Epidermal melanocyte (primary cell): ENCODE results near the gene SARDH.
A peak's percentile ranks its signal among the peaks of the same experiment; 100 is the strongest.
"Not testable (repeated sequence)": the region's sequence is repeated elsewhere in the genome, so short reads cannot be mapped to it uniquely, and the experiment has no call there.

Experiments
- DNase-seq: peaks from one replicate; pipeline ENCODE4 v3.0.0; 2011; ENCODE audit warnings: low spot score; ENCODE audit not compliant: insufficient read length

The SARDH gene

DNA sequence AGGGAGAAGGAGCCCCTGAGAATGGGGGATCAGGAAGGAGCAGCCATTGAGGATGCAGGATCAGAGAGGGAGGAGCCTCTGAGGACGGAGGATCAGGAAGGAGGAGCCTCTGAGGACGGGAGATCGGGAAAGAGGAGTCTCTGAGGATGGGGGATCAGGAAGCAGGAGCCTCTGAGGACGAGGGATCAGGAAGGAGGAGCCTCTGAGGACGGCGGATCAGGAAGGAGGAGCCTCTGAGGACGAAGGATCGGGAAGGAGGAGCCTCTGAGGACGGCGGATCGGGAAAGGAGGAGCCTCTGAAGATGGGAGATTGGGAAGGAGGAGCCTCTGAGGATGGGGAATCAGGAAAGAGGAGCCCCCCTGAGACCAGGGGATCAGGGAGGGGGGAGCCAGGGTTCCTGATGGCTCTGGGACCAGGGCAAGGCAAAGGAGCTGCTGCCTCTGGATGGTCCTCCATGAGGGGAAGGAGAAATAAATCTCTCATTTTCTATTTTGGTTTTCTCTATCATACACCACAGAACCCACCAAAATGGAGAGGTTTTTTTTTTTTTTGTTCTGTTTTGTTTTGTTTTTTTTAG lies 22.6 kb upstream of the SARDH start:
- DNase-seq: no peak

DNA sequence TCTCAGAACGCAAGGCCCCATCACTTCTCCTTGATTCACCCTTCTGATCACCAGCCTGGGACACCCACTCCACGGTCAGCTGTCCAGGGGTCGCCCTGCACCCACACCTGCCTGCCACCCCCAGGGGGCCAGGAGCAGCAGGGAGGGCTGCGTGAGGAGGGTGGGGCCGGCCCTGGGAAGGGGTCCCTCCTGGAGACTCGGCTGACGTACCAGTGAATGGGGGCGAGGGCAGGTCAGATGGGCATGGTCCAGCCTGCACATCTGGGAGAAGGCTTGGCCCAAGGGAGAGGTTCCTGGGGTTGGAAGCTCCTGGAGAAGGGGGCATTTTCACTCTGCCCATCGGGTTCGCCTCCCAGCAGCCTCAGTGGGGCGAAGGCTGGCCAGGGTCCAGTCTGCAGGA lies 21.8 kb upstream of the SARDH start:
- no peak for DNase-seq

DNA sequence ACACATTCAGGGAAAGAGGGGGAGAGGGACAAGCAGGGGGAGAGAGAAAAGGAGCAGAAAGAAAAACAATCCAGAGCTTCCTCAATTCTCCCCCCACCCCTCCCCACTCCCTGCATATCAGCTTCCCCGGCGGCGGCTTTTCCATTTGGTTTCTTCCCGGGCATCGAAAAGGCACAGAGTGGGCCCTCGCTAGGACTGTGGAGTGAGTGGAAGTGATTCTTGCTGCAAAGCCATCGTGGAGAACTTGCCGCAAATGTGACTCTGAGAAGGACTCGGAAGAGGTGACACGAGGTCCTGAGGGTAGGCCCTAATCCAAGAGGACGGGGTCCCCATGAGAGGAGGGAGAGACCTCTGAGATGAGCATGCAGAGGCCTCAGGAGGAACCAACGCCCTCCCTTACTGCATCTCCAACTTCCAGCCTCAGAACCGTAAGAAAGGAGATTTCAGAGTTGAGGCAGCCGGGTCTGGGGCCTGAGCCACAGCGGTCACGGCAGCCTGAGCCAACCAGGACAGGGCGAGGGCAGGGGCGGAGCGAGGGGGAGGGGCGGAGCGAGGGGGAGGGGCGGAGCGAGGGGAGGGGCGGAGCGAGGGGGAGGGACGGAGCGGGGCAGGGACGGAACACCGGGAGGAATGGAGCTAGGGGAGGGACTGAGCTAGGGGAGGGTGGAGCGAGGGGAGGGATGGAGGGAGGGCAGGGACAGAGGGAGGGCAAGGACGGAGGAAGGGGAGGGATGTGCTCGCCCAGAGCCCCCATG lies 21.2 kb upstream of the SARDH start:
- no peak for DNase-seq

GRCh38 chr9:133758228-133758627 lies 20.1 kb upstream of the SARDH start:
- DNase-seq: no peak

DNA sequence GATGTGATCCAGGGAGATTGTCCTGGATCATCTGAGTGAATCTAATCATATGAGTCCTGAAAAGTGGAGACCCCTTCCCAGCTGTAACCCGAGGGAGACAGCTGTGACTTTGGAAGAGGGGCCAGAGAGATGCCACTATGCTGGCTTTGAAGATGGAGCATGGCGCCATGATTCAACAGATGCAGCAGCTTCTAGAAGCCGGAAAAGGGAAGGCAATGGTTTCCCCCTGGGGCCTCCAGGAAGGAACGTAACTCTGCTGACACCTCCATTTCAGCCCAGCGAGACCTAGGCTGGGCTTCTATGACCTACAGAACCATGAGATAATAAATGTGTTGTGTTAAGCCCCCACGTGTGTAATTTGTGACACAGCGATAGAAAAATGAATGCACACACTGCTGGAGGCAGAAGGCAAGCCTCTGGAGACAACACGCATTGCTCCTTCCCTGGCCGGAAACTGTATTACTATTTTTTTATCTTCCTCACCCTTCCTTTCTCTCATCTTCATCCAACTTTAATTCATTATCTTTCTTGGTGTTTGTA lies 16.6 kb upstream of the SARDH start:
- DNase-seq: no peak

- no peak for DNase-seq
These were observed 16.0 kb upstream of the SARDH start for GRCh38 chr9:133754187-133754586.

- DNase-seq: no peak
These were observed 14.7 kb upstream of the SARDH start for GRCh38 chr9:133752739-133753446.

GRCh38 chr9:133750982-133751649 lies 13.0 kb upstream of the SARDH start:
- no peak for DNase-seq

- DNase-seq: no peak
These were observed 9.2 kb upstream of the SARDH start for GRCh38 chr9:133747309-133747708.

DNA sequence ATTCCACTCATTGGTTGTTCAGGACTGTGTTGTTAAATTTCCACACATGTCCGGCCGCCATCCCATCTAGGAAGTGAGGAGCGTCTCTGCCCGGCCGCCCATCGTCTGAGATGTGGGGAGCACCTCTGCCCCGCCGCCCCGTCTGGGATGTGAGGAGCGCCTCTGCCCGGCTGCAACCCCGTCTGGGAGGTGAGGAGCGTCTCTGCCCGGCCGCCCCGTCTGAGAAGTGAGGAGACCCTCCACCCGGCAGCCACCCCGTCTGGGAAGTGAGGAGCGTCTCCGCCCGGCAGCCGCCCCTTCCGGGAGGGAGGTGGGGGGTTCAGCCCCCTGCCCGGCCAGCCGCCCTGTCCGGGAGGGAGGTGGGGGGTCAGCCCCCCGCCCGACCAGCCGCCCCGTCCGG lies 6.4 kb upstream of the SARDH start:
- not testable (repeated sequence) for DNase-seq

GRCh38 chr9:133742849-133743444 lies 4.8 kb upstream of the SARDH start:
- DNase-seq: peak; percentile 91

DNA sequence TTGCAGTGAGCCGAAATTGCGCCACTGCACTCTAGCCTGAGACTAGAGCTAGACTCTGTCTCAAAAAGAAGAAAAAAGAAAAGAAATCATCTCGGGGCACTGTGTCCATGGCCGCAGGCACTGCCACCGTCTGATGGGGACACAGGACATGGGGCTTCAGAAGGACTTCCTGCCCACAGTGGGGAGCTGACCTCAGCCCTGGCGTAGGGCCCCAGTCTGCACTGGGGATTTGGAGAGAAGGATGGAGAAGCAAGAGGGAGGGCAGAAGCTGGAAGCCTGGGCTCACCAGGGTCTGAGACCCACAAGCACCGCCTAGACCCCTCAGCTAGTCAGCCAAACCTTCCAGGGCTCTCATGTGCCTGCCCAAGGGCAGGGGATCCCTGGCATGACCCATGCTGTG lies 4.1 kb upstream of the SARDH start:
- DNase-seq: peak; percentile 10

DNA sequence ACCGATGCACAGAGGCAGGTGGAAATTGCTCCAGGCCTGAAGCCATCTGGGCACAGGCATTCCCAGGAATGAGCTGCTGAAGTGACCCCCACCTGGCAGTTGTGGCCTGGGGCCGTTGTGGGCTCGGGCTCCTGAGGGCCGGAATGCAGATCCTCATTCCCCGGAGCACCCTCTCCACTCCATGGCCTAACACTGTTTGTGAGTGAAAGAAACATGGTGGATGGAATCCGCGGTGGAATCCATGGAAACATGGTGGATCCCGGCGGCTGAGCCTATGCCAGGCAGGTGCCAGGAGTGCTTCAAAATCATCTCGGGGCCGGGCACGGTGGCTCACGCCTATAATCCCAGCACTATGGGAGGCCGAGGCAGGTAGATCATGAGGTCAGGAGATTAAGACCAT lies 3.6 kb upstream of the SARDH start:
- DNase-seq: no peak

DNA sequence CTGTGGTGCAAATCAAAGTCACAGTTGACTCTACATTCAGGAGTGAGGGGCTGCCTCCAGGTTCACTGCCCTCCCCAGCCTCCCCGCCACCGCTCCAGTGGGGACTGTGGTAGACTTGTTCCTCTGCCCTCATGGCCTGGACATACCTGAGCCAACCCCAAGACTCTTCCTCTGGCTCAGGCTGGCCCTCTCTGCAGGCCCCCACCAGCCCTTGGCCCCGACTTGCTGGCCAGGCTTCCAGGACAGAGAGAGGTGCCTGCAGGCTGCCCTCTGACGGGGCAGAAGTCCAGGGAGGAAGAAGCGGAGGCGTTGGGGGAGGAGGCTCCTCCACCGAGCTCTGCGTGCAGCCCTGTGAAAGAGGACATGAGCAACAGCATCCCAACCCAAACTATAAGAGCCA lies 2.8 kb upstream of the SARDH start:
- DNase-seq: no peak

GRCh38 chr9:133739408-133740280 lies 1.5 kb upstream of the SARDH start:
- DNase-seq: peak; percentile 4

GRCh38 chr9:133738640-133739225 lies 581 bp upstream of the SARDH start:
- DNase-seq: no peak

DNA sequence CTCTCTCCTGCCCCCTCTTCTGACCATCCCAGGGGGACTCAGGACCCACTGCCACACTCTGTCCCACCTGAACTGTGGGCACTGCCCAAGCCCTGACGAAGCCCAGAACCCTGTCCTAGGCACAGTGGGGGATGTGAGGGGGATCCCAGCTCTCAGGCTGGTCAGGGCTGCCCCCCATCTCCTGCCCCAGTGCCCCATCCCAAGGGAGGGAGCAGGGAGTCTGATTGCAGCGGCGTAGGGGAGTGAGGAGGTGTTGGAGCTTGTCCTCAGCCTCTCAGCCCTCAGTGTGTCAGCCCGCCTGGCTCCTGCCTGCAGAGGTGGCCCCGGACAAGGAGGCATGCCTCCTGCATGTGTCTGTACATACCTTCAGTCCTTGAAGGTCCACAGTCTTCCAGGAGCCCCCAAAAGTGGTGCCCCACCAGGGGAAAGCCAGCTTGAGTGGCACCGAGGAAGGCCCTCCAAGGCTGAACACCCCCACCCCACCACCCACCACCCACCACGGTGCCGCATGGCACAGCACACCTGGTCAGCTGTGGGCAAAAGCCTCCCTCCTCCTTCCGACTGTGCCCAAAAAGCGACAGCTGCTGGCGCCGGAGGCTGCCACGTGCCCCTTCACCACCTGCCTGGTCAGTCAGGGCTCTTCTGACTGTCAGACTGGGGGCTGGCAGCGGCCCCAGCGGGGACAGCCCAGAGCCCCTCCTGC lies 930 bp downstream of the SARDH start:
- DNase-seq: no peak

DNA sequence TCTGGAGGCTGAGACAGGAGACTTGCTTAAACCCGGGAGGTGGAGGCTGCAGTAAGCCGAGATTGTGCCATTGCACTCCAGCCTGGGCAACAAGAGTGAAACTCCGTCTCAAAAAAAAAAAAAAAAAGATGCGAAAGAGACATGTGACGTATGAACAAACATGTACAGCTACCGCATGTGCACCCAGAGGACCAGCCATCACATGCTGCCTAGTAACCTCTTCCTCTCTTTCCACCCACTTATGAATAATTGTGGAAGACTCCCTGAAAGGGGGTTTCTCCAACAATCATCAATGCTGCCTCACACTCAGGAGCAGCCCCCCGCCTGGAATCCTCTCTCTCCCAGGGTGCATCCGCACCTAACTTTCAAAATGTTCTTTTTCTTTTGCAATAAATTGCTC lies 2.2 kb downstream of the SARDH start:
- no peak for DNase-seq

DNA sequence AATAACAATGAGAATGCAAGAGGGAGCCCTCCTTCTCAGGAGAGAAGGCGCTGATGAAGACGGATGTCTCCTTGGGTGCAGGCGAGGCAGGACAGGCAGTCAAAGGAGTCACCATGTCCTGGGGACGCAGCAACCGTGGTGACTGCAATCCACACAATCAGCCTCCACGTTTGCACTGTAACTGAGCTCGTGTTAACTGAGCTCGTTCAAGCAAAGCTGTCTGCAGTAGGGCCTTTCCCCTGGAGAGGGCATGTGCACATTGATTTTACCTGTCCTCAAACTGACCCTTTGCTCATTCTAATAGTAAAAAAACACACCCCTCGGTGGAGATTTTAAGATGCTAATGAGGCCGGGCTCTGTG lies 2.8 kb downstream of the SARDH start:
- no peak for DNase-seq
